Esophagus muscularis mucosa (tissue), 4 donors: ENCODE data around the gene PSME4. TPM values are rescaled to one million over a fixed set of nuclear protein-coding genes. Genes with fewer than 3 reads are reported as not detected.

Experiments used
- DNase-seq: peaks from one replicate; pipeline ENCODE4 v3.0.0-alpha.2; 2017; ENCODE audit errors: extremely low spot score
- H3K27ac ChIP-seq, 4 donors: fragments of 200-600 bp; sonication (generic); replicated peaks in 1 of 4; 1 replicate in 3 of 4; 2 replicates in 1 of 4; pipeline ENCODE4 v1.5.1; 2016 to 2019; ENCODE audit warnings: mild to moderate bottlenecking in 1 of 4
- H3K27me3 ChIP-seq, 4 donors: fragments of 200-600 bp; sonication (generic); one replicate each; pipeline versions ENCODE4 v1.5.1 to v1.6.0; 2016 to 2019
- H3K36me3 ChIP-seq, 4 donors: fragments of 200-600 bp; sonication (generic); one replicate each; pipeline ENCODE4 v1.5.1; 2016 to 2019
- H3K4me1 ChIP-seq, 4 donors: fragments of 200-600 bp; sonication (generic); one replicate each; pipeline ENCODE4 v1.5.1; 2016 to 2019
- H3K4me3 ChIP-seq, 4 donors: fragments of 200-600 bp; sonication (generic); 1 replicate in 2 of 4; 2 replicates in 2 of 4; pipeline ENCODE4 v1.5.1; 2016 to 2019; ENCODE audit warnings: mild to moderate bottlenecking in 4 of 4, moderate library complexity in 1 of 4
- H3K9me3 ChIP-seq, 4 donors: fragments of 200-600 bp; sonication (generic); 1 replicate in 3 of 4; 2 replicates in 1 of 4; pipeline ENCODE4 v1.5.1; 2016 to 2019
- CTCF ChIP-seq, 3 experiments: fragments of 200-600 bp in 2 of 3; fragments of 450-650 bp in 1 of 3; sonication (generic) in 2 of 3; IDR thresholded peaks; one replicate each; pipeline ENCODE4 v1.5.1; 2017 to 2019; ENCODE audit warnings: antibody characterized with exemption in 3 of 3, mild to moderate bottlenecking in 2 of 3, moderate library complexity in 1 of 3
- EP300 ChIP-seq: sonication (generic); formaldehyde crosslinking; IDR thresholded peaks from one replicate; pipeline ENCODE4 v1.6.1; 2017; ENCODE audit warnings: antibody characterized with exemption
- POLR2A ChIP-seq: fragments of 450-650 bp; IDR thresholded peaks from one replicate; pipeline ENCODE4 v1.6.1; 2017; ENCODE audit warnings: antibody characterized with exemption, moderate library complexity, mild to moderate bottlenecking, low read depth
- POLR2AphosphoS5 ChIP-seq, 2 donors: sonication (generic); formaldehyde crosslinking; IDR thresholded peaks; one replicate each; pipeline ENCODE4 v1.6.1; 2017; ENCODE audit warnings: antibody characterized with exemption in 2 of 2
- WGBS: methylation state at CpG from one replicate; pipeline ENCODE4 v1.1.5; 2018; 5-methylcytosine and 5-hydroxymethylcytosine counted together
- intact Hi-C: fragments of 100-400 bp; cut with DNase I; formaldehyde crosslinking; loops from one replicate; pipeline ENCODE4 v1.15.1; 2023
- total RNA-seq, 4 donors: library from RNA; depleted of rRNA; stranded (reverse); fragments of >200 nt; gene quantifications; one replicate each; pipeline versions ENCODE4 v1.1.0 to v1.2.1, GENCODE V29; 2016

Gene PSME4
- total RNA-seq, 4 donors from 2014 or later, result 47.5 to 65.8 (median 48.3) TPM

GRCh38 chr2:53874401-53874950 is 96.3 kb downstream of the PSME4 start:
- peaks cover 25 to 92% (median 59%) of the 10 kb centered on the region in 4 donors for H3K36me3 ChIP-seq
- 91% methylated on average over 7 of the region's 7 CpGs for WGBS
- no peak for TF ChIP-seq CTCF (IDR thresholded peaks at IDR 0.05)
- no peak for TF ChIP-seq POLR2AphosphoS5 (IDR thresholded peaks at IDR 0.05)
- no peak for TF ChIP-seq POLR2A
- no peak for TF ChIP-seq EP300
- no peaks in the 10 kb centered on the region for H3K9me3 ChIP-seq
- intact Hi-C loops, result no loop called here
- H3K4me3 ChIP-seq, result no peak overlapping the region
- no peaks in the 10 kb centered on the region for H3K27me3 ChIP-seq
- H3K4me1 ChIP-seq, result no peaks in the 10 kb centered on the region
- no peak for DNase-seq
- H3K27ac ChIP-seq, result no peak overlapping the region

GRCh38 chr2:53867773-53868172 is 103.0 kb downstream of the PSME4 start:
- no peaks in the 10 kb centered on the region for H3K27me3 ChIP-seq
- no peak overlapping the region for H3K4me3 ChIP-seq
- TF ChIP-seq CTCF (IDR thresholded peaks at IDR 0.05) (no peak), POLR2A (no peak), POLR2AphosphoS5 (IDR thresholded peaks at IDR 0.05) (no peak), EP300 (no peak)
- H3K4me1 ChIP-seq, result no peaks in the 10 kb centered on the region
- no peak for DNase-seq
- H3K27ac ChIP-seq, result no peak overlapping the region
- no peaks in the 10 kb centered on the region for H3K9me3 ChIP-seq
- intact Hi-C loops, result no loop called here
- H3K36me3 ChIP-seq, result peaks cover 39 to 96% (median 64%) of the 10 kb centered on the region in 4 donors
- 97% methylated on average over 2 of the region's 2 CpGs for WGBS

- no peak for DNase-seq
- TF ChIP-seq EP300 (no peak), POLR2A (no peak), POLR2AphosphoS5 (IDR thresholded peaks at IDR 0.05) (no peak), CTCF (IDR thresholded peaks at IDR 0.05) (no peak)
- Histone ChIP-seq H3K27me3 (no peaks in the 10 kb centered on the region), H3K9me3 (no peaks in the 10 kb centered on the region), H3K4me3 (no peak overlapping the region), H3K27ac (no peak overlapping the region), H3K4me1 (no peaks in the 10 kb centered on the region), H3K36me3 (peaks cover 39 to 92% (median 59%) of the 10 kb centered on the region in 4 donors)
- WGBS, result 87% methylated on average over 5 of the region's 5 CpGs
- intact Hi-C loops, result no loop called here
Measured at GRCh38 chr2:53867169-53867568, 103.6 kb downstream of the PSME4 start.

GRCh38 chr2:53865962-53866361 is 104.8 kb downstream of the PSME4 start:
- intact Hi-C loops, result no loop called here
- H3K4me1 ChIP-seq, result no peaks in the 10 kb centered on the region
- no peaks in the 10 kb centered on the region for H3K27me3 ChIP-seq
- TF ChIP-seq EP300 (no peak), POLR2AphosphoS5 (IDR thresholded peaks at IDR 0.05) (no peak), CTCF (IDR thresholded peaks at IDR 0.05) (no peak), POLR2A (no peak)
- H3K4me3 ChIP-seq, result no peak overlapping the region
- DNase-seq, result no peak
- H3K9me3 ChIP-seq, result no peaks in the 10 kb centered on the region
- H3K27ac ChIP-seq, result no peak overlapping the region
- peaks cover 36 to 80% (median 51%) of the 10 kb centered on the region in 4 donors for H3K36me3 ChIP-seq
- 81% methylated on average over 5 of the region's 5 CpGs for WGBS

- H3K36me3 ChIP-seq, result peaks cover 30 to 73% (median 47%) of the 10 kb centered on the region in 4 donors
- no peak for DNase-seq
- intact Hi-C loops, result no loop called here
- WGBS, result 93% methylated on average over 2 of the region's 2 CpGs
- H3K4me1 ChIP-seq, result peaks cover 0 to 2% (median 1%) of the 10 kb centered on the region in 4 donors
- no peaks in the 10 kb centered on the region for H3K9me3 ChIP-seq
- H3K4me3 ChIP-seq, result no peak overlapping the region
- no peaks in the 10 kb centered on the region for H3K27me3 ChIP-seq
- TF ChIP-seq CTCF (IDR thresholded peaks at IDR 0.05) (no peak), POLR2A (no peak), POLR2AphosphoS5 (IDR thresholded peaks at IDR 0.05) (no peak), EP300 (no peak)
- H3K27ac ChIP-seq, result no peak overlapping the region
Measured at GRCh38 chr2:53865264-53865663, 105.5 kb downstream of the PSME4 start.
